SK-N-SH (cell line): ENCODE measurements around the gene PKP4.

Experiments used
- CHD2 ChIP-seq: fragments of 150-350 bp; IDR thresholded peaks from 2 replicates; pipeline ENCODE4 v1.6.1; 2018; ENCODE audit warnings: low read length; ENCODE audit not compliant: partially characterized antibody
- CTCF ChIP-seq: fragments of 200-600 bp; sonication (generic); IDR thresholded peaks from 2 replicates; pipeline ENCODE4 v1.6.1; 2017; ENCODE audit warnings: antibody characterized with exemption, mild to moderate bottlenecking, moderate library complexity
- EZH2phosphoT487 ChIP-seq: fragments of 200-600 bp; sonication (generic); IDR thresholded peaks from 2 replicates; pipeline ENCODE4 v1.6.1; 2017; ENCODE audit warnings: low read depth, mixed run types, mild to moderate bottlenecking, antibody characterized with exemption, moderate library complexity, borderline replicate concordance
- GABPA ChIP-seq: IDR thresholded peaks from 2 replicates; pipeline ENCODE4 v1.4.0; 2012; ENCODE audit warnings: low read depth, mild to moderate bottlenecking
- JUND ChIP-seq: IDR thresholded peaks from 2 replicates; pipeline ENCODE4 v1.4.0; 2012
- POLR2AphosphoS5 ChIP-seq: IDR thresholded peaks from 2 replicates; pipeline ENCODE4 v1.6.1; 2012; ENCODE audit warnings: low read depth, low read length
- RAD21 ChIP-seq: IDR thresholded peaks from 2 replicates; pipeline ENCODE4 v1.6.1; 2012; ENCODE audit warnings: mild to moderate bottlenecking, low read length
- RCOR1 ChIP-seq: fragments of 150-350 bp; IDR thresholded peaks from 2 replicates; pipeline ENCODE4 v1.6.1; 2017; ENCODE audit warnings: antibody characterized with exemption, low read length
- TCF12 ChIP-seq: IDR thresholded peaks from 2 replicates; pipeline ENCODE4 v1.4.0; 2012
- USF2 ChIP-seq: fragments of 150-350 bp; IDR thresholded peaks from 2 replicates; pipeline ENCODE4 v1.6.1; 2017; ENCODE audit warnings: antibody characterized with exemption, low read length, low read depth, borderline replicate concordance
- TF ChIP-seq, protein P1 (sequence below): IDR thresholded peaks from 2 replicates; pipeline ENCODE4 v1.6.1; 2012; ENCODE audit warnings: mild to moderate bottlenecking, low read depth, low read length, moderate library complexity

GRCh38 chr2:158509928-158510797 is 53.4 kb downstream of the PKP4 start:
- TF ChIP-seq TCF12 (no peak), CTCF (no peak), CHD2 (no peak), JUND (no peak), GABPA (no peak), USF2 (no peak), RCOR1 (no peak), RAD21 (no peak), POLR2AphosphoS5 (no peak), EZH2phosphoT487 (no peak)
- TF ChIP-seq, protein P1, sequence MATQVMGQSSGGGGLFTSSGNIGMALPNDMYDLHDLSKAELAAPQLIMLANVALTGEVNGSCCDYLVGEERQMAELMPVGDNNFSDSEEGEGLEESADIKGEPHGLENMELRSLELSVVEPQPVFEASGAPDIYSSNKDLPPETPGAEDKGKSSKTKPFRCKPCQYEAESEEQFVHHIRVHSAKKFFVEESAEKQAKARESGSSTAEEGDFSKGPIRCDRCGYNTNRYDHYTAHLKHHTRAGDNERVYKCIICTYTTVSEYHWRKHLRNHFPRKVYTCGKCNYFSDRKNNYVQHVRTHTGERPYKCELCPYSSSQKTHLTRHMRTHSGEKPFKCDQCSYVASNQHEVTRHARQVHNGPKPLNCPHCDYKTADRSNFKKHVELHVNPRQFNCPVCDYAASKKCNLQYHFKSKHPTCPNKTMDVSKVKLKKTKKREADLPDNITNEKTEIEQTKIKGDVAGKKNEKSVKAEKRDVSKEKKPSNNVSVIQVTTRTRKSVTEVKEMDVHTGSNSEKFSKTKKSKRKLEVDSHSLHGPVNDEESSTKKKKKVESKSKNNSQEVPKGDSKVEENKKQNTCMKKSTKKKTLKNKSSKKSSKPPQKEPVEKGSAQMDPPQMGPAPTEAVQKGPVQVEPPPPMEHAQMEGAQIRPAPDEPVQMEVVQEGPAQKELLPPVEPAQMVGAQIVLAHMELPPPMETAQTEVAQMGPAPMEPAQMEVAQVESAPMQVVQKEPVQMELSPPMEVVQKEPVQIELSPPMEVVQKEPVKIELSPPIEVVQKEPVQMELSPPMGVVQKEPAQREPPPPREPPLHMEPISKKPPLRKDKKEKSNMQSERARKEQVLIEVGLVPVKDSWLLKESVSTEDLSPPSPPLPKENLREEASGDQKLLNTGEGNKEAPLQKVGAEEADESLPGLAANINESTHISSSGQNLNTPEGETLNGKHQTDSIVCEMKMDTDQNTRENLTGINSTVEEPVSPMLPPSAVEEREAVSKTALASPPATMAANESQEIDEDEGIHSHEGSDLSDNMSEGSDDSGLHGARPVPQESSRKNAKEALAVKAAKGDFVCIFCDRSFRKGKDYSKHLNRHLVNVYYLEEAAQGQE = no peak
